GM19455 (cell line): ENCODE results near the gene IAPP.
"Not testable (repeated sequence)": the region's sequence is repeated elsewhere in the genome, so short reads cannot be mapped to it uniquely, and the experiment has no call there.

ENCODE experiments used
- ATAC-seq: cut with Tn5 transposase; IDR thresholded peaks from one replicate; pipeline ENCODE4 v1.9.1; 2021; ENCODE audit not compliant: unreplicated experiment

Gene IAPP

DNA sequence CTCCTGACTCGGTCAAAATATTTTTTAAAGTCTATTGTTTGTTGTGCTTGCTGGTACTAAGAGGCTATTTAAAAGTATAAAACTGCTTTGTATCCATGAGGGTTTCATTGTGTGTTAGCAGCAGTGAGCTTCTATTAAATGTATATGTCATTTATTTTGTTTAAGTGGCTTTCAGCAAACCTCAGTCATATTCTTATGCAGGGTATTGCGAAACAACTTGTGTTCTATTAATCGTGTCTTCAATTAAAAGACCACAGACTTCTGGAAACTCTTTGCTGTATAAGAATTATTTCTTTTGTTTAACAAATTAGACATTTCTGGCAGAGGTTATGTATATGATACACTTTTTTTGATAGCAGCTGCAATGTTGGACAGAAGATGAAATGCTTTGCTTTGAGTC is 6.5 kb downstream of the IAPP start:
- no peak for ATAC-seq

DNA sequence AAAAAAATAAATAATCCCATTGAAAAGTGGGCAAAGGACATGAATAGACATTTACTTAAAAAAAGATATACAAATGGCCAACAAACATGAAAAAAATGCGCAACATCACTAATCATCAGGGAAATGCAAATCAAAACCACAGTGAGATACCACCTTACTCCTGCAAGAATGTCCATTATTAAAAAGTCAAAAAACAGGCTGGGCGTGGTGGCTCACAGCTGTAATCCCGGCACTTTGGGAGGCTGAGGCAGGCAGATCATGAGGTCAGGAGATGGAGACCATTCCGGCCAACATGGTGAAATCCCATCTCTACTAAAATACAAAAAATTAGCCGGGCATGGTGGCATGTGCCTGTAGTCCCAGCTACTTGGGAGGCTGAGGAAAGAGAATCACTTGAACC is 8.6 kb downstream of the IAPP start:
- ATAC-seq: not testable (repeated sequence)

GRCh38 chr12:21384261-21384660 is 11.6 kb downstream of the IAPP start:
- ATAC-seq: no peak

- ATAC-seq: no peak
Observed at GRCh38 chr12:21387174-21387573, 14.5 kb downstream of the IAPP start.

- no peak for ATAC-seq
Observed at GRCh38 chr12:21392384-21392783, 19.7 kb downstream of the IAPP start.

DNA sequence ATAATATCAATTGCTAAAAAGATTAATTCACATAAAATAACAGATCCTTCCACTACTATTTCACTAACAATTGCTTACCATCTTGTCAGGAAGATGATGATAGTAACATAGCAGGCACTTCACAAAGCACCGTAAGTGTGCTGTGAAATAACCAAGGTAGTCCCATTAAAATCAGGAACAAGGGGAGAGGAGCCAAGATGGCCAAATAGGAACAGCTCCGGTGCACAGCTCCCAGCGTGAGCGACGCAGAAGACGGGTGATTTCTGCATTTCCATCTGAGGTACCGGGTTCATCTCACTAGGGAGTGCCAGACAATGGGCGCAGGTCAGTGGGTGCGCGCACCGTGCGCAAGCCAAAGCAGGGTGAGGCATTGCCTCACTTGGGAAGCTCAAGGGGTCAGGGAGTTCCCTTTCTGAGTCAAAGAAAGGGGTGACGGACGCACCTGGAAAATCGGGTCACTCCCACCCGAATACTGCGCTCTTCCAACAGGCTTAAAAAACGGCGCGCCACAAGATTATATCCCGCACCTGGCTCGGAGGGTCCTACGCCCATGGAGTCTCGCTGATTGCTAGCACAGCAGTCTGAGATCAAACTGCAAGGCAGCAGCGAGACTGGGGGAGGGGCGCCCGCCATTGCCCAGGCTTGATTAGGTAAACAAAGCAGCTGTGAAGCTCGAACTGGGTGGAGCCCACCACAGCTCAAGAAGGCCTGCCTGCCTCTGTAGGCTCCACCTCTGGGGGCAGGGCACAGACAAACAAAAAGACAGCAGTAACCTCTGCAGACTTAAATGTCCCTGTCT is 22.3 kb downstream of the IAPP start:
- not testable (repeated sequence) for ATAC-seq

- no peak for ATAC-seq
Observed at GRCh38 chr12:21413369-21414277, 40.9 kb downstream of the IAPP start.

DNA sequence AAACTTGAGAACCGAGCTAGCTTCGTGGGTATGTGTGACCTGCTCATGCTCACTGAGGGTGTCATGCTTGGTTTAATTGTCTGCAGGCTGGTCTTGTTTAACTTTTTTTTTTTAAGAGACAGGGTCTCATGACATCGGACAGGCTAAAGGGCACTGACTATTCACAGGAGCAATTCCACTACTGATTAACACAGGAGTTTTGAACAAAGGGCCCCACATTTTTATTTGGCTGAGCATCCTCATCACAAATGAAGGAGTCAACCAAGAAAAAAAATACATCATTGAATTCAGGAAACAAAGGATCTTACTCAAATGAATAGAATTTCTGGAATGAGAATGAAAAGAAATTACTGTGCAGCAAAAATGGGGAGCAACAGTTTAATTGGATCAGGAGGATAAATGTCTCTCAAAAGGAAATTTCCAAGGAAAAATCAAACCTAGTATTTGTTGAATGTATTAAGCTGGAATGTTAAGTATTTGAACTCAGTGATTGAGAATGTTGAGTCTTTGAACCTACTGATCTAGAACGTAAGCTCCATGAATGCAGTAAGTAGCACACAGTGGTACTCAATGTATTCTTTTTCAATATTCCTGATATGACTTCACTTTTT is 43.9 kb downstream of the IAPP start:
- no peak for ATAC-seq

- ATAC-seq: not testable (repeated sequence)
Observed at GRCh38 chr12:21418398-21418797, 45.7 kb downstream of the IAPP start.

DNA sequence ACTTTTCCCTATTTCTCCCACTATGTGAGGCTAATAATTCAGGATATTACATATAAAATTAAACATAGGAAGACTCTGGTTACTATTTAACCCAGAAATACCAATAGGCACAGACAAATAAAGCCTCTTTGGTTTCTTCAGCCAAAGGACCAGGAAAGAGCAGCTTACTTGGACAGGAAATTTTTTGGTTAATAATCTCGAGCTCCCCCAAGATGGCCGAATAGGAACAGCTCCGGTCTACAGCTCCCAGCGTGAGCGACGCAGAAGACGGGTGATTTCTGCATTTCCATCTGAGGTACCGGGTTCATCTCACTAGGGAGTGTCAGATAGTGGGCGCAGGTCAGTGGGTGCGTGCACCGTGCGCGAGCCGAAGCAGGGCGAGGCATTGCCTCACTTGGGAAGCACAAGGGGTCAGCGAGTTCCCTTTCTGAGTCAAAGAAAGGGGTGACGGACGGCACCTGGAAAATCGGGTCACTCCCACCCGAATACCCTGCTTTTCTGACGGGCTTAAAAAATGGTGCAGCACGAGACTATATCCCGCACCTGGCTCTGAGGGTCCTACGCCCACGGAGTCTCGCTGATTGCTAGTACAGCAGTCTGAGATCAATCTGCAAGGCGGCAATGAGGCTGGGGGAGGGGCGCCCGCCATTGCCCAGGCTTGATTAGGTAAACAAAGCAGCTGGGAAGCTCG is 46.5 kb downstream of the IAPP start:
- not testable (repeated sequence) for ATAC-seq

DNA sequence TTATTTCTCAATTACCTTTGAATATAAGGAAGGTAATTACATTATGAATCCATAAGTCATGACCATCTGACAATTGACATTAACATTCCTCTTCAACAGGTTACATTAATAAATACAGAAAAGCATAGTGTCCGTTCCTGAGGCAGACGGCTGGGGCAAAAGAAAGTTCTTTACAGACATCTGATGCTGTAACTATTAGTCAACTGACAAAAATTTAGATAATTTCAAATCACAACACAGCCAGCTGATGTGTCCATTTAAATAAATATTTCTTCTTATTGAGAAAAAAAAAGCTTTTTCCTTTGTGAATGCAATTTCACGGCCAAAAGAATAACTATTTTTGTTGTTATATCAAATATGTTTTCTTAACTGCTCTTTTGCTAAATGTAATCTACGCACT is 55.5 kb downstream of the IAPP start:
- no peak for ATAC-seq
